SK-N-SH treated with all-trans-retinoic acid at 6 μM for 48 hours (cell line): ENCODE measurements around the gene ABCF2.

Experiments used
- TOX ChIP-seq: fragments of 250-450 bp; sonication (Bioruptor Pico); IDR thresholded peaks from 2 replicates; pipeline ENCODE4 v1.8.0; 2021; ENCODE audit warnings: mild to moderate bottlenecking, moderate library complexity, borderline replicate concordance
- TSHZ2 ChIP-seq: fragments of 250-450 bp; sonication (Bioruptor Pico); IDR thresholded peaks from 2 replicates; pipeline ENCODE4 v1.5.0; 2020; ENCODE audit warnings: mild to moderate bottlenecking, moderate library complexity
- ZNF565 ChIP-seq: fragments of 450-650 bp; formaldehyde crosslinking; conservative IDR thresholded peaks from 2 replicates; pipeline ENCODE4 v1.5.0; 2020; ENCODE audit warnings: low read depth, mild to moderate bottlenecking, moderate library complexity

- TF ChIP-seq TSHZ2 (CRISPR knock-in tag) (peak; percentile 36; the same call in 1 of the 2 replicates), ZNF565 (CRISPR knock-in tag) (no peak), TOX (CRISPR knock-in tag) (no peak)
These were observed at the start of gene ABCF2 for GRCh38 chr7:151226875-151227782.
